H1 (cell line): Measurements from ENCODE around the gene VGLL1. TPM values are rescaled to one million over a fixed set of nuclear protein-coding genes. Genes with fewer than 3 reads are reported as not detected.

Experiments
- CTCF ChIA-PET: fragments of 300-600 bp; sonication (Branson Sonifier 250); formaldehyde crosslinking; loops from one replicate; lab custom pipeline; 2021; ENCODE audit not compliant: partially characterized antibody; lab: Charles Lee
- POLR2A ChIA-PET: fragments of 300-600 bp; sonication (Branson Sonifier 250); formaldehyde crosslinking; loops from one replicate; lab custom pipeline; 2021; ENCODE audit warnings: inconsistent platforms; ENCODE audit not compliant: partially characterized antibody; lab: Charles Lee
- DNase-seq, 2 experiments: peaks; one replicate each; pipeline versions ENCODE4 v3.0.0 to v3.0.0-alpha.2; 2010 to 2022; ENCODE audit warnings: low spot score in 2 of 2, low read depth in 1 of 2, mixed read lengths in 1 of 2
- FAIRE-seq: peaks from 2 replicates; lab custom pipeline; 2011; peaks lifted over from hg19 to GRCh38; lab: Jason Lieb, UNC
- H2AFZ ChIP-seq: 2 replicates; pipeline ENCODE4 v1.8.1; 2012; ENCODE audit warnings: low read length, inconsistent platforms
- H2AK5ac ChIP-seq: 2 replicates; pipeline ENCODE4 v1.6.1; 2013; ENCODE audit warnings: low read depth, low read length
- H2BK120ac ChIP-seq: replicated peaks from 2 replicates; pipeline ENCODE3; 2013; ENCODE audit warnings: low read depth, low read length, inconsistent platforms
- H2BK12ac ChIP-seq: 2 replicates; pipeline ENCODE4 v1.6.1; 2013; ENCODE audit warnings: low read depth, low read length
- H2BK15ac ChIP-seq: 2 replicates; pipeline ENCODE4 v1.6.1; 2013; ENCODE audit warnings: low read length
- H2BK20ac ChIP-seq: 2 replicates; pipeline ENCODE4 v1.6.1; 2013; ENCODE audit warnings: low read length
- H2BK5ac ChIP-seq: 2 replicates; pipeline ENCODE4 v1.6.1; 2013; ENCODE audit warnings: low read depth, low read length
- H3K14ac ChIP-seq: 2 replicates; pipeline ENCODE4 v1.6.1; 2013; ENCODE audit warnings: inconsistent platforms; ENCODE audit not compliant: insufficient read length
- H3K18ac ChIP-seq: 2 replicates; pipeline ENCODE4 v1.6.1; 2013; ENCODE audit warnings: low read length; ENCODE audit errors: extremely low read depth
- H3K23ac ChIP-seq: 2 replicates; pipeline ENCODE4 v1.6.1; 2013; ENCODE audit warnings: inconsistent platforms; ENCODE audit not compliant: insufficient read length
- H3K23me2 ChIP-seq: 2 replicates; pipeline ENCODE4 v1.6.1; 2013; ENCODE audit warnings: low read depth, low read length
- H3K27ac ChIP-seq: 2 replicates; pipeline ENCODE4 v1.6.1; 2011; ENCODE audit warnings: low read depth, low read length, inconsistent platforms
- H3K27me3 ChIP-seq, 4 experiments: replicated peaks in 1 of 4; 1 replicate in 1 of 4; 2 replicates in 3 of 4; pipeline versions ENCODE4 v1.6.1 to v1.8.1; 2011 to 2013; ENCODE audit warnings: low read length in 3 of 4, mild to moderate bottlenecking in 3 of 4, inconsistent platforms in 2 of 4, mixed read lengths in 2 of 4, moderate library complexity in 1 of 4; ENCODE audit not compliant: control insufficient read depth in 3 of 4, insufficient read depth in 3 of 4; ENCODE audit errors: extremely low read depth in 1 of 4
- H3K36me3 ChIP-seq, 4 experiments: 2 replicates each; pipeline versions ENCODE4 v1.6.1 to v1.8.1; 2011 to 2013; ENCODE audit warnings: mild to moderate bottlenecking in 4 of 4, low read length in 3 of 4, moderate library complexity in 2 of 4, control low read depth in 1 of 4, inconsistent platforms in 1 of 4; ENCODE audit not compliant: insufficient read depth in 4 of 4, control insufficient read depth in 2 of 4
- H3K4ac ChIP-seq: replicated peaks from 2 replicates; pipeline ENCODE3; 2013; ENCODE audit warnings: low read length, low read depth, mixed read lengths, inconsistent platforms; ENCODE audit not compliant: insufficient read length
- H3K4me1 ChIP-seq, 4 experiments: replicated peaks in 1 of 4; 1 replicate in 1 of 4; 2 replicates in 3 of 4; pipeline versions ENCODE4 v1.6.1 to v1.8.1; 2011 to 2013; ENCODE audit warnings: low read length in 3 of 4, inconsistent platforms in 2 of 4, mixed read lengths in 1 of 4; ENCODE audit not compliant: insufficient read depth in 4 of 4, control insufficient read depth in 3 of 4
- H3K4me2 ChIP-seq, 2 experiments: 2 replicates each; pipeline versions ENCODE4 v1.6.1 to v1.8.1; 2011 to 2013; ENCODE audit warnings: low read depth in 2 of 2, low read length in 2 of 2, control low read depth in 1 of 2, inconsistent platforms in 1 of 2, mild to moderate bottlenecking in 1 of 2; ENCODE audit not compliant: insufficient read depth in 1 of 2
- H3K4me3 ChIP-seq, 4 experiments: fragments of 200-600, 300-600 bp in 1 of 4; sonication (generic), shearing (Covaris generic), sonication (Bioruptor Twin) in 1 of 4; 2 replicates each; pipeline versions ENCODE4 v1.5.1 to v1.8.1; 2011 to 2016; ENCODE audit warnings: low read length in 4 of 4, low read depth in 3 of 4, control low read depth in 2 of 4, inconsistent platforms in 2 of 4, mild to moderate bottlenecking in 2 of 4, mixed read lengths in 1 of 4, moderate library complexity in 1 of 4; ENCODE audit not compliant: insufficient read depth in 2 of 4; ENCODE audit errors: extremely low read depth in 1 of 4
- H3K56ac ChIP-seq: replicated peaks from 2 replicates; pipeline ENCODE3; 2013; ENCODE audit warnings: low read depth, mild to moderate bottlenecking, mixed read lengths, low read length, inconsistent platforms; ENCODE audit not compliant: insufficient read length
- H3K79me1 ChIP-seq: 2 replicates; pipeline ENCODE4 v1.6.1; 2013; ENCODE audit warnings: low read depth, low read length, control low read depth
- H3K79me2 ChIP-seq, 2 experiments: 2 replicates each; pipeline versions ENCODE4 v1.6.1 to v1.8.1; 2012 to 2013; ENCODE audit warnings: low read length in 2 of 2, mild to moderate bottlenecking in 2 of 2, inconsistent platforms in 1 of 2; ENCODE audit not compliant: insufficient read depth in 2 of 2, control insufficient read depth in 1 of 2
- H3K9ac ChIP-seq, 4 experiments: replicated peaks in 1 of 4; 1 replicate in 1 of 4; 2 replicates in 3 of 4; pipeline versions ENCODE4 v1.6.1 to v1.8.1; 2011 to 2013; ENCODE audit warnings: low read depth in 3 of 4, low read length in 3 of 4, control low read depth in 2 of 4, mild to moderate bottlenecking in 2 of 4, moderate library complexity in 2 of 4, inconsistent platforms in 1 of 4; ENCODE audit errors: extremely low read depth in 1 of 4
- H3K9me3 ChIP-seq, 2 experiments: 2 replicates each; pipeline versions ENCODE4 v1.6.1 to v1.8.1; 2012 to 2013; ENCODE audit warnings: mild to moderate bottlenecking in 2 of 2, moderate library complexity in 2 of 2, control low read depth in 1 of 2, inconsistent platforms in 1 of 2, low read depth in 1 of 2, low read length in 1 of 2, mixed read lengths in 1 of 2; ENCODE audit not compliant: insufficient read depth in 2 of 2
- H4K20me1 ChIP-seq, 2 experiments: replicated peaks in 1 of 2; 2 replicates each; pipeline versions ENCODE3 to v1.8.1; 2011 to 2013; ENCODE audit warnings: inconsistent platforms in 2 of 2, low read length in 2 of 2, mild to moderate bottlenecking in 1 of 2; ENCODE audit not compliant: insufficient read depth in 2 of 2, control insufficient read depth in 1 of 2
- H4K5ac ChIP-seq: 2 replicates; pipeline ENCODE4 v1.6.1; 2013; ENCODE audit warnings: low read length, low read depth, mixed read lengths, inconsistent platforms; ENCODE audit not compliant: insufficient read length
- H4K8ac ChIP-seq: 2 replicates; pipeline ENCODE4 v1.8.0; 2013; ENCODE audit warnings: mild to moderate bottlenecking, moderate library complexity, low read length, inconsistent platforms; ENCODE audit not compliant: insufficient read depth; ENCODE audit errors: extremely low read depth
- H4K91ac ChIP-seq: replicated peaks from 2 replicates; pipeline ENCODE3; 2013; ENCODE audit warnings: low read length, mixed read lengths, inconsistent platforms; ENCODE audit not compliant: insufficient read length
- TAF1 ChIP-seq: IDR thresholded peaks from 2 replicates; pipeline ENCODE4 v1.6.1; 2011; ENCODE audit warnings: mild to moderate bottlenecking, low read depth, low read length
- WGBS, 2 experiments: shearing (Covaris generic) in 1 of 2; methylation state at CpG; one replicate each; pipeline versions ENCODE4 v1.1.6 to v1.1.7; 2013 to 2015; ENCODE audit warnings: low lambda C conversion rate in 2 of 2, mixed read lengths in 2 of 2, inconsistent platforms in 1 of 2, low coverage in 1 of 2, missing lambda C conversion rate in 1 of 2; ENCODE audit not compliant: insufficient replicate concordance in 2 of 2, insufficient coverage in 1 of 2, insufficient read length in 1 of 2; ENCODE audit errors: extremely low coverage in 1 of 2, missing lambda C conversion rate in 1 of 2; 5-methylcytosine and 5-hydroxymethylcytosine counted together
- polyA plus RNA-seq, 7 experiments: library from polyadenylated mRNA; depleted of rRNA in 3 of 7; stranded (reverse) in 5 of 7; unstranded in 2 of 7; fragments of >200 nt in 5 of 7; fragments of 200-250 nt in 2 of 7; gene quantifications; 1 replicate in 5 of 7; 2 replicates in 1 of 7; 4 replicates in 1 of 7; pipeline versions ENCODE4 v1.2.1 to v1.2.3, GENCODE V29; 2011 to 2013; ENCODE audit warnings: missing spikeins in 2 of 7, mixed read lengths in 2 of 7
- total RNA-seq: library from RNA; stranded (reverse); fragmentation: NEBNext Ultra II Directional; extraction: Animal tissue kit (Norgen Biotek cat#: 25700); gene quantifications from 2 replicates; pipeline ENCODE4 v1.2.1, GENCODE V29; 2021

The VGLL1 gene
- total and polyA plus RNA-seq, 2 of the 8 experiments (the other 6 are each of a cell fraction or from before 2014, with no cell fraction given) = not detected

- H4K91ac ChIP-seq = no peak overlapping the region
- H3K36me3 ChIP-seq = no peaks in the 10 kb centered on the region
- no peak overlapping the region for H3K18ac ChIP-seq
- no peaks in the 10 kb centered on the region for H3K79me2 ChIP-seq
- no peaks in the 10 kb centered on the region for H3K9me3 ChIP-seq
- H2AK5ac ChIP-seq = no peak overlapping the region
- H3K4me2 ChIP-seq = no peak overlapping the region
- no peak overlapping the region for H3K9ac ChIP-seq
- no peak overlapping the region for H4K8ac ChIP-seq
- WGBS, 2 experiments = 97% methylated on average over 3 of the region's 3 CpGs; no CpG with 5 or more reads in 1 of the 2 experiments
- no peak overlapping the region for H3K56ac ChIP-seq
- CTCF ChIA-PET = interaction anchor here (1.4 kb wide), 1 partner anchor 12 kb away, joined by 4 read pairs; no protein-coding TSS in a partner anchor
- H4K20me1 ChIP-seq = no peaks in the 10 kb centered on the region
- no peak for FAIRE-seq
- H2BK12ac ChIP-seq = no peak overlapping the region
- no peak overlapping the region for H2AFZ ChIP-seq
- H3K4ac ChIP-seq = no peak overlapping the region
- H2BK15ac ChIP-seq = no peak overlapping the region
- H4K5ac ChIP-seq = no peak overlapping the region
- H3K4me3 ChIP-seq = no peak overlapping the region
- no peak overlapping the region for H2BK5ac ChIP-seq
- no peaks in the 10 kb centered on the region for H3K27me3 ChIP-seq
- peaks cover 0 to 5% (median 3%) of the 10 kb centered on the region in 4 experiments; a peak in 5 of 7 replicates for H3K4me1 ChIP-seq
- POLR2A ChIA-PET = no interaction called here
- TF ChIP-seq TAF1 = no peak
- no peak overlapping the region for H3K23ac ChIP-seq
- no peak overlapping the region for H2BK120ac ChIP-seq
- H2BK20ac ChIP-seq = no peak overlapping the region
- no peak for DNase-seq
- no peak overlapping the region for H3K27ac ChIP-seq
- no peak overlapping the region for H3K14ac ChIP-seq
- no peaks in the 10 kb centered on the region for H3K23me2 ChIP-seq
- no peaks in the 10 kb centered on the region for H3K79me1 ChIP-seq
These were observed 55.5 kb downstream of the VGLL1 start for GRCh38 chrX:136587532-136587931.
